HepG2 (cell line): Measurements from ENCODE around the gene TAF1C.

Experiments
- AHR ChIP-seq: IDR thresholded peaks from 2 replicates; pipeline ENCODE4 v1.6.1; 2018; ENCODE audit warnings: missing genetic modification reagents, missing compliant biosample characterization
- CEBPB ChIP-seq: IDR thresholded peaks from 2 replicates; pipeline ENCODE4 v1.6.1; 2011; ENCODE audit warnings: low read depth, low read length, improper control_type of control experiment, borderline replicate concordance
- CHD4 ChIP-seq: fragments of 200-600 bp; sonication (generic); IDR thresholded peaks from 2 replicates; pipeline ENCODE4 v1.7.0; 2017; ENCODE audit warnings: mild to moderate bottlenecking, low read length, borderline replicate concordance
- CTCF ChIP-seq: sonication (generic); formaldehyde crosslinking; IDR thresholded peaks from 2 replicates; pipeline ENCODE4 v1.5.0; 2020; ENCODE audit warnings: mild to moderate bottlenecking, missing genetic modification reagents, moderate library complexity
- LRRFIP1 ChIP-seq: sonication (generic); formaldehyde crosslinking; conservative IDR thresholded peaks from 2 replicates; pipeline ENCODE4 v1.4.0; 2020; ENCODE audit warnings: missing genetic modification reagents
- MXD4 ChIP-seq: IDR thresholded peaks from 2 replicates; pipeline ENCODE4 v1.6.1; 2016; ENCODE audit warnings: mild to moderate bottlenecking, missing biosample characterization, missing genetic modification reagents
- RXRA ChIP-seq: sonication (generic); formaldehyde crosslinking; IDR thresholded peaks from 2 replicates; pipeline ENCODE4 v1.5.1; 2020; ENCODE audit warnings: missing genetic modification reagents
- TAF15 ChIP-seq: fragments of 200-400 bp; formaldehyde crosslinking; IDR thresholded peaks from one replicate; pipeline ENCODE4 v1.6.1; 2018; ENCODE audit warnings: mild to moderate bottlenecking, low read depth, low read length; ENCODE audit not compliant: poor library complexity, severe bottlenecking
- TSC22D2 ChIP-seq: sonication (generic); formaldehyde crosslinking; IDR thresholded peaks from 2 replicates; pipeline ENCODE4 v1.5.1; 2020; ENCODE audit warnings: missing genetic modification reagents, mild to moderate bottlenecking, borderline replicate concordance
- USF2 ChIP-seq, 2 experiments: sonication (generic) in 1 of 2; formaldehyde crosslinking in 1 of 2; IDR thresholded peaks; 2 replicates each; pipeline versions ENCODE4 v1.5.1 to v1.6.1; 2011 to 2020; ENCODE audit warnings: borderline replicate concordance in 1 of 2, low read depth in 1 of 2, low read length in 1 of 2, mild to moderate bottlenecking in 1 of 2, missing genetic modification reagents in 1 of 2, moderate library complexity in 1 of 2
- ZBTB8A ChIP-seq: sonication (generic); formaldehyde crosslinking; IDR thresholded peaks from 2 replicates; pipeline ENCODE4 v1.4.0; 2020; ENCODE audit warnings: mild to moderate bottlenecking, low read depth, missing genetic modification reagents, borderline replicate concordance
- ZEB1 ChIP-seq: IDR thresholded peaks from 2 replicates; pipeline ENCODE4 v1.6.1; 2012; ENCODE audit warnings: mild to moderate bottlenecking, low read depth, inconsistent platforms; ENCODE audit not compliant: insufficient replicate concordance
- ZMYM4 ChIP-seq: sonication (generic); formaldehyde crosslinking; IDR thresholded peaks from 2 replicates; pipeline ENCODE4 v1.8.1; 2023; ENCODE audit warnings: mild to moderate bottlenecking, missing genetic modification reagents
- ZZZ3 ChIP-seq: sonication (generic); formaldehyde crosslinking; IDR thresholded peaks from 2 replicates; pipeline ENCODE4 v1.4.0; 2020; ENCODE audit warnings: missing genetic modification reagents, mild to moderate bottlenecking, borderline replicate concordance

- no peak for TF ChIP-seq TSC22D2 (CRISPR knock-in tag)
- no peak for TF ChIP-seq ZEB1
- no peak for TF ChIP-seq CTCF (CRISPR knock-in tag)
- TF ChIP-seq RXRA (CRISPR knock-in tag), result no peak
- no peak for TF ChIP-seq TAF15
- TF ChIP-seq ZBTB8A (CRISPR knock-in tag), result no peak
- TF ChIP-seq ZZZ3 (CRISPR knock-in tag), result no peak
- no peak for TF ChIP-seq AHR
- no peak for TF ChIP-seq CEBPB
- TF ChIP-seq MXD4 (CRISPR knock-in tag), result no peak
- no peak for TF ChIP-seq CHD4
- TF ChIP-seq ZMYM4 (CRISPR knock-in tag), result no peak
- no peak for TF ChIP-seq LRRFIP1 (CRISPR knock-in tag)
- no peak for TF ChIP-seq USF2 (IDR thresholded peaks at IDR 0.05; ENCODE audit: low read depth, low read length)
- TF ChIP-seq USF2 (CRISPR knock-in tag; IDR thresholded peaks at IDR 0.05; ENCODE audit: borderline replicate concordance), result no peak
These were observed 31.4 kb upstream of the TAF1C start for GRCh38 chr16:84218176-84218823.
